Psoas muscle (tissue), 8 donors: ENCODE data around the gene NFS1. TPM values are rescaled to one million over a fixed set of nuclear protein-coding genes. Genes with fewer than 3 reads are reported as not detected.
"Not testable (repeated sequence)": the region's sequence is repeated elsewhere in the genome, so short reads cannot be mapped to it uniquely, and the experiment has no call there.

Experiments used
- ATAC-seq, 4 donors: fragments of 200-7000 bp; cut with Tn5 transposase; one replicate each; pipeline ENCODE4 v1.9.1; 2020; ENCODE audit warnings: moderate library complexity in 3 of 4, mild to moderate bottlenecking in 2 of 4
- DNase-seq, 2 donors: peaks; one replicate each; pipeline ENCODE4 v3.0.0-alpha.2; 2020
- H3K27ac ChIP-seq: fragments of 200-600 bp; one replicate; pipeline ENCODE4 v1.8.0; 2022
- H3K27me3 ChIP-seq, 3 donors: fragments of 200-600 bp in 1 of 3; one replicate each; pipeline versions ENCODE4 v1.6.1 to v1.8.0; 2013 to 2022; ENCODE audit warnings: low read length in 2 of 3, mild to moderate bottlenecking in 2 of 3, moderate library complexity in 1 of 3; ENCODE audit not compliant: insufficient read depth in 3 of 3
- H3K36me3 ChIP-seq, 2 donors: fragments of 200-600 bp in 1 of 2; one replicate each; pipeline versions ENCODE4 v1.6.1 to v1.8.0; 2013 to 2022; ENCODE audit warnings: low read depth in 1 of 2, mild to moderate bottlenecking in 1 of 2, moderate library complexity in 1 of 2; ENCODE audit not compliant: insufficient read depth in 1 of 2
- H3K4me1 ChIP-seq: fragments of 200-600 bp; one replicate; pipeline ENCODE4 v1.8.0; 2022
- H3K4me3 ChIP-seq: fragments of 200-600 bp; one replicate; pipeline ENCODE4 v1.8.0; 2022; ENCODE audit warnings: mild to moderate bottlenecking
- H3K9me3 ChIP-seq: fragments of 200-600 bp; one replicate; pipeline ENCODE4 v1.8.0; 2022
- CTCF ChIP-seq: fragments of 200-600 bp; IDR thresholded peaks from one replicate; pipeline ENCODE4 v1.8.0; 2022; ENCODE audit warnings: antibody characterized with exemption
- WGBS, 3 donors: extraction: QIAGEN DNeasy Blood & Tissue Kit; methylation state at CpG; one replicate each; pipeline versions ENCODE4 v1.1.6 to v1.1.7; 2013; 5-methylcytosine and 5-hydroxymethylcytosine counted together
- intact Hi-C, 2 donors: fragments of 100-400 bp; cut with DNase I; formaldehyde crosslinking; loops; one replicate each; pipeline versions ENCODE4 v1.11.0 to v1.14.2; 2022
- polyA plus RNA-seq, 3 donors: library from polyadenylated mRNA; stranded (reverse); fragments of 200-250 nt; gene quantifications; one replicate each; pipeline ENCODE4 v1.2.3, GENCODE V29; 2013
- total RNA-seq, 4 donors: library from RNA; stranded (reverse); fragmentation: NEBNext Ultra II Directional in 2 of 4; extraction: Animal tissue kit (Norgen Biotek cat#: 25700) in 2 of 4; gene quantifications; one replicate each; pipeline versions ENCODE4 v1.2.1 to v1.2.4, GENCODE V29; 2021 to 2023
- donor health status: healthy with polysubstance abuse.
- donor health status: DM: no; HTN: no; CAD: no; lungs with moderate emphysema.
- donor health status: Bipolar disorder and iron deficiency.
- donor health status: healthy.
- donor health status: DM: yes; HTN: yes; CAD: no.
- donor health status: DM: no; HTN: no; CAD: no.
- donor health status: DM: no; HTN: no; CAD: no.
- donor health status: DM: yes; HTN: yes; CAD: no.

The NFS1 gene
- total and polyA plus RNA-seq, 7 donors, result 19.8 to 45.0 (median 35.2) TPM

GRCh38 chr20:35708502-35708901 is 9.3 kb upstream of the NFS1 start:
- no peak for ATAC-seq
- Histone ChIP-seq H3K9me3 (no peaks in the 10 kb centered on the region), H3K36me3 (peaks cover 4 to 100% of the 10 kb centered on the region in 2 donors), H3K27me3 (no peaks in the 10 kb centered on the region), H3K4me1 (peaks cover 31% of the 10 kb centered on the region), H3K4me3 (no peak overlapping the region), H3K27ac (no peak overlapping the region)
- DNase-seq, result no peak
- WGBS, 3 donors, result 40 to 67% (median 53%) methylated on average over 1 of the region's 1 CpG
- intact Hi-C loops, result no loop called here
- TF ChIP-seq CTCF, result no peak

GRCh38 chr20:35706591-35707529 is 7.7 kb upstream of the NFS1 start:
- H3K27me3 ChIP-seq, ATAC-seq, H3K4me3 ChIP-seq, DNase-seq, H3K9me3 ChIP-seq, intact Hi-C loops, H3K27ac ChIP-seq: not testable (repeated sequence)
- WGBS, 3 donors, result 86 to 90% (median 87%) methylated on average over 17 of the region's 17 CpGs
- Histone ChIP-seq H3K4me1 (peaks cover 39% of the 10 kb centered on the region), H3K36me3 (peaks cover 10 to 100% of the 10 kb centered on the region in 2 donors)

- intact Hi-C loops, result not testable (repeated sequence)
Observed at GRCh38 chr20:35705894-35706293, 6.7 kb upstream of the NFS1 start.

GRCh38 chr20:35704514-35705261 is 5.5 kb upstream of the NFS1 start:
- no peak for DNase-seq
- Histone ChIP-seq H3K27me3 (no peaks in the 10 kb centered on the region), H3K36me3 (peaks cover 10 to 93% of the 10 kb centered on the region in 2 donors), H3K4me1 (peaks cover 34% of the 10 kb centered on the region), H3K9me3 (no peaks in the 10 kb centered on the region), H3K27ac (peak overlapping the region; percentile 14), H3K4me3 (no peak overlapping the region)
- intact Hi-C loops, result loop anchor here in 1 of 2 donors (5.0 kb wide), 1 partner anchor 33 kb away; no protein-coding TSS in a partner anchor
- no peak for TF ChIP-seq CTCF
- WGBS, 3 donors, result 79 to 83% (median 82%) methylated on average over 5 of the region's 5 CpGs
- no peak for ATAC-seq

More at GRCh38 chr20:35705894-35706293, 6.7 kb upstream of the NFS1 start:
- not testable (repeated sequence) for DNase-seq, H3K9me3 ChIP-seq, ATAC-seq, H3K27ac ChIP-seq, H3K27me3 ChIP-seq, H3K4me3 ChIP-seq
- 74 to 93% (median 79%) methylated on average over 11 of the region's 11 CpGs for WGBS, 3 donors
- H3K36me3 ChIP-seq, result peaks cover 10 to 100% of the 10 kb centered on the region in 2 donors
- peaks cover 31% of the 10 kb centered on the region for H3K4me1 ChIP-seq

GRCh38 chr20:35702824-35703695 is 3.9 kb upstream of the NFS1 start:
- H3K4me1 ChIP-seq, result peaks cover 30% of the 10 kb centered on the region
- no peaks in the 10 kb centered on the region for H3K27me3 ChIP-seq
- intact Hi-C loops, result loop anchor here in 1 of 2 donors (5.0 kb wide), 1 partner anchor 34 kb away; no protein-coding TSS in a partner anchor
- DNase-seq (no peak), ATAC-seq (no peak)
- no peak for TF ChIP-seq CTCF
- H3K9me3 ChIP-seq, result no peaks in the 10 kb centered on the region
- 48 to 53% (median 48%) methylated on average over 4 of the region's 4 CpGs for WGBS, 3 donors
- H3K4me3 ChIP-seq, result no peak overlapping the region
- peaks cover 6 to 76% of the 10 kb centered on the region in 2 donors for H3K36me3 ChIP-seq
- H3K27ac ChIP-seq, result peak overlapping the region; percentile 24
